Subcutaneous adipose tissue (tissue), 4 donors: ENCODE data around the gene DMBX1. TPM values are rescaled to one million over a fixed set of nuclear protein-coding genes. Genes with fewer than 3 reads are reported as not detected.

ENCODE experiments used
- total RNA-seq, 4 donors: library from RNA; depleted of rRNA; stranded (reverse); fragments of >200 nt; gene quantifications; one replicate each; pipeline ENCODE4 v1.1.0, GENCODE V29; 2016
- TF ChIP-seq, protein P1 (sequence below): fragments of 450-650 bp; IDR thresholded peaks from one replicate; pipeline ENCODE4 v1.5.1; 2016; ENCODE audit warnings: low read depth, mild to moderate bottlenecking, control low read depth, antibody characterized with exemption, moderate library complexity

The DMBX1 gene
- total RNA-seq, 4 donors from 2014 or later: not detected

- TF ChIP-seq, protein P1, sequence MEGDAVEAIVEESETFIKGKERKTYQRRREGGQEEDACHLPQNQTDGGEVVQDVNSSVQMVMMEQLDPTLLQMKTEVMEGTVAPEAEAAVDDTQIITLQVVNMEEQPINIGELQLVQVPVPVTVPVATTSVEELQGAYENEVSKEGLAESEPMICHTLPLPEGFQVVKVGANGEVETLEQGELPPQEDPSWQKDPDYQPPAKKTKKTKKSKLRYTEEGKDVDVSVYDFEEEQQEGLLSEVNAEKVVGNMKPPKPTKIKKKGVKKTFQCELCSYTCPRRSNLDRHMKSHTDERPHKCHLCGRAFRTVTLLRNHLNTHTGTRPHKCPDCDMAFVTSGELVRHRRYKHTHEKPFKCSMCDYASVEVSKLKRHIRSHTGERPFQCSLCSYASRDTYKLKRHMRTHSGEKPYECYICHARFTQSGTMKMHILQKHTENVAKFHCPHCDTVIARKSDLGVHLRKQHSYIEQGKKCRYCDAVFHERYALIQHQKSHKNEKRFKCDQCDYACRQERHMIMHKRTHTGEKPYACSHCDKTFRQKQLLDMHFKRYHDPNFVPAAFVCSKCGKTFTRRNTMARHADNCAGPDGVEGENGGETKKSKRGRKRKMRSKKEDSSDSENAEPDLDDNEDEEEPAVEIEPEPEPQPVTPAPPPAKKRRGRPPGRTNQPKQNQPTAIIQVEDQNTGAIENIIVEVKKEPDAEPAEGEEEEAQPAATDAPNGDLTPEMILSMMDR: no peak
Measured at GRCh38 chr1:46496505-46496904, 6.9 kb downstream of the DMBX1 start.

GRCh38 chr1:46497020-46497419 lies 7.4 kb downstream of the DMBX1 start:
- TF ChIP-seq, protein P1: no peak

DNA sequence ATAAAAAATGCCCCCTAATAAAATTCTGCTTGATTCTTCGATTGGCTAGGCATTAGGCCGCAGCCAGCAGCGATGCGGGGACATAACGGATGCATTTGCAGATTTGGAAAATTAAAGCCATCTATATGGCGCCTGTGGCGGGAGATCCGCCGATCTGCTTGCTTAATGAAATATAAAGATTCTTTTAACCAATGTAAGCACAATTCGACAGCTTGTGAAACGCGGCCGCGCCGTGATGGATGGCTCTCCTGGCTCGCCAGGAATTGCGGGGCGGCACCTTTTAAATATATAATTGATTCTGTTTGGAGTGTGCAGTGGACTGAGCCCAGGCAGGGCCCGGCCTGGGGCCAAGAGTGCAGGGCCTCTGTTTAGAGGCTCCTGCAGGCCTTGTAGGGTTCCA lies 8.0 kb downstream of the DMBX1 start:
- TF ChIP-seq, protein P1: no peak

DNA sequence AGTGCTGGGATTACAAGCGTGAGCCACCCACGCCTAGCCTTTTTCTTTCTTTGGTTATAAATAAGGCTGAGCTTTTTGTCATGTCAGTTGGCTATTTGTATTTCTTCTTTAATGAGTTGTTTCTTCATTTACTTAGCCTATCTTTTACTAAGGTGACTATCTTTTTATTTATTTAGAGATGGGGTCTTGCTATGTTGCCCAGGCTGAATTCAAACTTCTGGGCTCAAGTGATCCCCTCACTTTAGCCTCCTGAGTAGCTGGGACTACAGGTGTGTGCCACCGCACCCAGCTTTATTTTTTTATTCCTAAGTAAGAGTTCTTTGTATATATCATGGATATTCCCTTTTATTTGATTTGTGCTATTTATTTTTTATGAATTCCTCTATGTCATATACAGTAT lies 11.9 kb downstream of the DMBX1 start:
- TF ChIP-seq, protein P1: no peak

DNA sequence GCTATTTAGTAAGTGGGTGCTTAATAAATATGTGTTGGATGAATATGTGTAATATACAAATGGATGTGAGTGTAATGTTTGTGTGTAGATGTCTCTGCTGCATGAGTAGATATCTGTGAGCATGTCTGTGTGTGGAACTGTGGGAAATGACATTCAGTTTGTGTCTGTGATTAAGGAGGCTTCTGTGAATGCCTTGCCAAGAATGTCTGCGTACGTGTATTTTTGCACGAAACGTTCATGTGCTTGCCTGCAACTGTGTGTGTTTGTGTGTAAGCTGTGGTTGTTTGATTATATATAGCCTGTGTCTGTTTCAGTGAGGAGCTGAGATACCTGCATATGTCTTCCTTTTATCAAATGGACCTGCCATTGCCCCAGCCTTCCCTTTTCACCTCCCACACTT lies 13.8 kb downstream of the DMBX1 start:
- TF ChIP-seq, protein P1: no peak

- TF ChIP-seq, protein P1: no peak
Measured at GRCh38 chr1:46506470-46507219, 17.0 kb downstream of the DMBX1 start.

- TF ChIP-seq, protein P1: no peak
Measured at GRCh38 chr1:46508757-46509156, 19.1 kb downstream of the DMBX1 start.
